Measurements from ENCODE around the gene APOL1. TPM values are rescaled to one million over a fixed set of nuclear protein-coding genes. Genes with fewer than 3 reads are reported as not detected.

APOL1 gene
- total RNA-seq, 1 experiment from 2014 or later, result 0.30 TPM

GRCh38 chr22:36257948-36258670 is 5.2 kb downstream of the APOL1 start:
- Histone ChIP-seq H3K36me3 (ENCODE audit: control insufficient read depth in 1 of 2, insufficient read depth in 2 of 2, low read length in 2 of 2) (no peaks in the 10 kb centered on the region), H3K9ac (ENCODE audit: low read length) (no peak overlapping the region), H2AFZ (ENCODE audit: low read depth, low read length, poor library complexity, severe bottlenecking) (no peak overlapping the region), H3K79me2 (ENCODE audit: insufficient read depth, low read length) (no peaks in the 10 kb centered on the region), H3K4me2 (ENCODE audit: low read length) (no peak overlapping the region), H3K27me3 (ENCODE audit: insufficient read depth, low read length) (no peaks in the 10 kb centered on the region), H3K9me3 (ENCODE audit: control insufficient read depth in 1 of 2, insufficient read depth in 1 of 2, low read depth in 1 of 2, low read length in 2 of 2) (no peaks in the 10 kb centered on the region), H3K27ac (ENCODE audit: low read depth, low read length) (no peak overlapping the region), H4K20me1 (ENCODE audit: insufficient read depth) (no peaks in the 10 kb centered on the region), H3K4me3 (replicated peaks in 1 of 2; ENCODE audit: low read depth in 1 of 2, low read length in 2 of 2) (no peak overlapping the region), H3K4me1 (ENCODE audit: control insufficient read depth in 1 of 2, insufficient read depth in 2 of 2, low read length in 2 of 2) (no peaks in the 10 kb centered on the region), H3K9me2 (ENCODE audit: insufficient read depth) (no peaks in the 10 kb centered on the region)
- POLR2A ChIA-PET, result no interaction called here
- TF ChIP-seq POLR2AphosphoS5 (IDR thresholded peaks at IDR 0.05; ENCODE audit: low read depth, low read length) (no peak), MAX (IDR thresholded peaks at IDR 0.05) (no peak), ZNF274 (IDR thresholded peaks at IDR 0.05; ENCODE audit: low read depth, low read length) (no peak), CEBPB (IDR thresholded peaks at IDR 0.05; ENCODE audit: low read depth) (no peak), SRF (IDR thresholded peaks at IDR 0.05; ENCODE audit: low read depth) (no peak), CBX3 (IDR thresholded peaks at IDR 0.05; ENCODE audit: low read depth) (no peak), RAD21 (IDR thresholded peaks at IDR 0.05; ENCODE audit: low read depth) (no peak), TCF7L2 (IDR thresholded peaks at IDR 0.05; ENCODE audit: borderline replicate concordance, extremely low read depth, insufficient read depth, insufficient read length) (no peak), ZFX (IDR thresholded peaks at IDR 0.05) (no peak), SIN3A (IDR thresholded peaks at IDR 0.05; ENCODE audit: low read depth) (no peak), REST (IDR thresholded peaks at IDR 0.05; ENCODE audit: low read depth) (no peak), ZBTB33 (IDR thresholded peaks at IDR 0.05; ENCODE audit: extremely low read depth, insufficient replicate concordance, low read length) (no peak), EZH2phosphoT487 (IDR thresholded peaks at IDR 0.05; ENCODE audit: borderline replicate concordance) (no peak), EZH2 (IDR thresholded peaks at IDR 0.05) (no peak), ELF1 (IDR thresholded peaks at IDR 0.05; ENCODE audit: borderline replicate concordance, low read depth) (no peak), JUND (IDR thresholded peaks at IDR 0.05) (no peak), CTCF (IDR thresholded peaks at IDR 0.05 in 2 of 3, conservative IDR thresholded peaks at IDR 0.05 in 1 of 3; ENCODE audit: borderline replicate concordance in 1 of 3, insufficient read depth in 1 of 3, low read depth in 2 of 3, low read length in 2 of 3) (no peak), ATF3 (IDR thresholded peaks at IDR 0.05) (no peak)
- CTCF ChIA-PET, result no interaction called here
- ATAC-seq (no peak), DNase-seq (ENCODE audit: low read depth, low spot score) (no peak)
- intact Hi-C loops (cut with micrococcal nuclease), result no loop called here
- RAD21 ChIA-PET (ENCODE audit: low non-redundant PET in 1 of 2, low total read pairs in 2 of 2, uncharacterized antibody in 2 of 2, unreplicated experiment in 2 of 2), result no interaction called here
- BruUV-seq (replicated peaks), result no TSS peak

Data from HCT116 (cell line).